Colonic mucosa (tissue), 4 donors: ENCODE measurements around the gene ARHGEF37. TPM values are rescaled to one million over a fixed set of nuclear protein-coding genes. Genes with fewer than 3 reads are reported as not detected.

Experiments used
- DNase-seq: peaks from one replicate; pipeline ENCODE4 v3.0.0-alpha.2; 2020
- H3K27ac ChIP-seq: fragments of 200-600 bp; one replicate; pipeline ENCODE4 v1.8.0; 2021
- H3K27me3 ChIP-seq: fragments of 200-600 bp; one replicate; pipeline ENCODE4 v1.8.0; 2021
- H3K36me3 ChIP-seq: fragments of 200-600 bp; one replicate; pipeline ENCODE4 v1.8.0; 2021
- H3K4me1 ChIP-seq: fragments of 200-600 bp; one replicate; pipeline ENCODE4 v1.8.0; 2021; ENCODE audit warnings: mild to moderate bottlenecking
- H3K4me3 ChIP-seq: fragments of 200-600 bp; one replicate; pipeline ENCODE4 v1.8.0; 2021
- H3K9ac ChIP-seq, 2 donors: one replicate each; pipeline ENCODE4 v1.7.0; 2013; ENCODE audit warnings: control low read depth in 2 of 2, low read depth in 2 of 2, low read length in 2 of 2
- H3K9me3 ChIP-seq: fragments of 200-600 bp; one replicate; pipeline ENCODE4 v1.8.0; 2021
- CTCF ChIP-seq: fragments of 200-600 bp; IDR thresholded peaks from one replicate; pipeline ENCODE4 v1.8.0; 2022; ENCODE audit warnings: antibody characterized with exemption, mild to moderate bottlenecking
- intact Hi-C: fragments of 100-400 bp; cut with DNase I; formaldehyde crosslinking; loops from one replicate; pipeline ENCODE4 v1.14.1; 2022
- total RNA-seq, 2 donors: library from RNA; stranded (reverse); fragmentation: NEBNext Ultra II Directional in 1 of 2; extraction: Animal tissue kit (Norgen Biotek cat#: 25700) in 1 of 2; gene quantifications; one replicate each; pipeline ENCODE4 v1.2.1, GENCODE V29; 2021
- donor health status: healthy.
- donor health status: DM: no; HTN: no; CAD: no.
- donor health status: DM: no; HTN: no; CAD: no.

The ARHGEF37 gene
- total RNA-seq, 2 donors from 2014 or later: 11.9 to 15.7 TPM

- Histone ChIP-seq H3K9ac (peak overlapping the region; percentile 89 to 94), H3K4me3 (peak overlapping the region; percentile 32), H3K27me3 (no peaks in the 10 kb centered on the region), H3K36me3 (no peaks in the 10 kb centered on the region), H3K9me3 (no peaks in the 10 kb centered on the region), H3K27ac (peak overlapping the region; percentile 75), H3K4me1 (no peaks in the 10 kb centered on the region)
- no peak for DNase-seq
- no peak for TF ChIP-seq CTCF
- intact Hi-C loops: no loop called here
These were observed 498 bp upstream of the ARHGEF37 start for GRCh38 chr5:149580808-149581191.

- Histone ChIP-seq H3K27ac (peak overlapping the region; percentile 75), H3K27me3 (no peaks in the 10 kb centered on the region), H3K9ac (peak overlapping the region; percentile 89 to 94), H3K36me3 (no peaks in the 10 kb centered on the region), H3K4me3 (peak overlapping the region; percentile 32), H3K4me1 (no peaks in the 10 kb centered on the region), H3K9me3 (no peaks in the 10 kb centered on the region)
- TF ChIP-seq CTCF: no peak
- peak; percentile 68 for DNase-seq
- intact Hi-C loops: no loop called here
These were observed 852 bp downstream of the ARHGEF37 start for GRCh38 chr5:149581931-149582768.

GRCh38 chr5:149583394-149583793 lies 2.1 kb downstream of the ARHGEF37 start:
- no peaks in the 10 kb centered on the region for H3K27me3 ChIP-seq
- peak overlapping the region; percentile 75 for H3K27ac ChIP-seq
- intact Hi-C loops: no loop called here
- no peaks in the 10 kb centered on the region for H3K4me1 ChIP-seq
- no peak overlapping the region for H3K4me3 ChIP-seq
- H3K9me3 ChIP-seq: no peaks in the 10 kb centered on the region
- H3K36me3 ChIP-seq: no peaks in the 10 kb centered on the region
- DNase-seq: peak; percentile 66
- no peak for TF ChIP-seq CTCF
- H3K9ac ChIP-seq: no peak overlapping the region

GRCh38 chr5:149584121-149584520 lies 2.8 kb downstream of the ARHGEF37 start:
- Histone ChIP-seq H3K4me1 (no peaks in the 10 kb centered on the region), H3K9me3 (no peaks in the 10 kb centered on the region), H3K36me3 (no peaks in the 10 kb centered on the region), H3K27me3 (no peaks in the 10 kb centered on the region), H3K9ac (peak overlapping the region in 1 of 2 donors; percentile 26), H3K27ac (peak overlapping the region; percentile 75), H3K4me3 (no peak overlapping the region)
- intact Hi-C loops: no loop called here
- no peak for TF ChIP-seq CTCF
- DNase-seq: no peak

GRCh38 chr5:149585910-149586309 lies 4.6 kb downstream of the ARHGEF37 start:
- no peak overlapping the region for H3K4me3 ChIP-seq
- no peak overlapping the region for H3K27ac ChIP-seq
- H3K4me1 ChIP-seq: no peaks in the 10 kb centered on the region
- DNase-seq: no peak
- no peak for TF ChIP-seq CTCF
- intact Hi-C loops: no loop called here
- H3K9me3 ChIP-seq: no peaks in the 10 kb centered on the region
- no peak overlapping the region for H3K9ac ChIP-seq
- H3K36me3 ChIP-seq: no peaks in the 10 kb centered on the region
- H3K27me3 ChIP-seq: no peaks in the 10 kb centered on the region
